AG04450 (cell line): ENCODE results near the gene GDAP2. TPM values are rescaled to one million over a fixed set of nuclear protein-coding genes. Genes with fewer than 3 reads are reported as not detected.

Experiments used
- CTCF ChIA-PET: fragments of 300-600, 350-600 bp; formaldehyde crosslinking; extraction: SDS; loops from one replicate; lab custom pipeline; 2022; ENCODE audit warnings: antibody characterized with exemption, inconsistent platforms; lab: Charles Lee
- POLR2A ChIA-PET: fragments of 350-600 bp; formaldehyde crosslinking; extraction: SDS; loops from one replicate; lab custom pipeline; 2021; ENCODE audit warnings: antibody characterized with exemption, inconsistent platforms; lab: Yijun Ruan, JAX
- DNase-seq: peaks from one replicate; pipeline ENCODE4 v3.0.0-alpha.2; 2011; ENCODE audit warnings: low read depth, low spot score
- H3K27ac ChIP-seq: one replicate; pipeline ENCODE4 v1.5.1; 2012; ENCODE audit warnings: low read depth, low read length, control low read depth
- H3K27me3 ChIP-seq: one replicate; pipeline ENCODE4 v1.6.0; 2012; ENCODE audit warnings: low read length; ENCODE audit not compliant: control insufficient read depth, insufficient read depth
- H3K4me3 ChIP-seq: 2 replicates; pipeline ENCODE4 v1.5.1; 2011; ENCODE audit warnings: mild to moderate bottlenecking, low read depth, low read length, control low read depth
- H3K9me3 ChIP-seq: 2 replicates; pipeline ENCODE4 v1.5.1; 2012; ENCODE audit warnings: low read length; ENCODE audit not compliant: control insufficient read depth, insufficient read depth
- CTCF ChIP-seq: IDR thresholded peaks from 2 replicates; pipeline ENCODE4 v1.5.1; 2011; ENCODE audit warnings: low read depth, low read length, control low read depth, inconsistent platforms
- polyA plus RNA-seq: library from polyadenylated mRNA; depleted of rRNA; stranded (reverse); fragments of >200 nt; gene quantifications from 2 replicates; pipeline ENCODE4 v1.2.3, GENCODE V29; 2011

The GDAP2 gene
- polyA plus RNA-seq, 1 experiment: 25.4 TPM

- no peak for TF ChIP-seq CTCF
- DNase-seq: no peak
- ChIA-PET CTCF (interaction anchor here (0.6 to 8.9 kb wide), 10 partner anchors 12 to 383 kb away, joined by 4 to 134 read pairs (median 16); partner anchors contain the start of gene TENT5C), POLR2A (interaction anchor here (0.6 to 1.3 kb wide), 2 partner anchors 135 to 288 kb away, joined by 3 to 5 read pairs; partner anchors contain the start of gene TENT5C)
- H3K27ac ChIP-seq: no peak overlapping the region
- no peaks in the 10 kb centered on the region for H3K27me3 ChIP-seq
- H3K4me3 ChIP-seq: no peak overlapping the region
- no peaks in the 10 kb centered on the region for H3K9me3 ChIP-seq
Observed at GRCh38 chr1:117894078-117894477, 35.3 kb downstream of the GDAP2 start.

- Histone ChIP-seq H3K9me3 (no peaks in the 10 kb centered on the region), H3K27ac (no peak overlapping the region), H3K4me3 (no peak overlapping the region), H3K27me3 (no peaks in the 10 kb centered on the region)
- no peak for TF ChIP-seq CTCF
- no peak for DNase-seq
- ChIA-PET CTCF (interaction anchor here (0.6 to 8.9 kb wide), 4 partner anchors 74 to 381 kb away, joined by 3 to 134 read pairs (median 108); no protein-coding TSS in a partner anchor), POLR2A (no interaction called here)
Observed at GRCh38 chr1:117892512-117892911, 36.9 kb downstream of the GDAP2 start.

- POLR2A ChIA-PET: no interaction called here
- H3K9me3 ChIP-seq: no peaks in the 10 kb centered on the region
- no peak for TF ChIP-seq CTCF
- no peak overlapping the region for H3K4me3 ChIP-seq
- CTCF ChIA-PET: no interaction called here
- no peaks in the 10 kb centered on the region for H3K27me3 ChIP-seq
- DNase-seq: no peak
- no peak overlapping the region for H3K27ac ChIP-seq
Observed at GRCh38 chr1:117890452-117890851, 39.0 kb downstream of the GDAP2 start.

GRCh38 chr1:117886101-117886795 is 43.2 kb downstream of the GDAP2 start:
- H3K9me3 ChIP-seq: no peaks in the 10 kb centered on the region
- no peaks in the 10 kb centered on the region for H3K27me3 ChIP-seq
- H3K27ac ChIP-seq: no peak overlapping the region
- no peak for TF ChIP-seq CTCF
- DNase-seq: peak; percentile 41
- H3K4me3 ChIP-seq: no peak overlapping the region
- CTCF ChIA-PET: interaction anchor here (1.2 to 1.4 kb wide), 3 partner anchors 9 to 128 kb away, joined by 3 to 6 read pairs (median 3); no protein-coding TSS in a partner anchor
- POLR2A ChIA-PET: no interaction called here

- ChIA-PET POLR2A (interaction anchor here (0.5 kb wide), 1 partner anchor 32 kb away, joined by 3 read pairs; no protein-coding TSS in a partner anchor), CTCF (interaction anchor here (1.0 kb wide), 1 partner anchor 349 kb away, joined by 4 read pairs; no protein-coding TSS in a partner anchor)
- Histone ChIP-seq H3K9me3 (no peaks in the 10 kb centered on the region), H3K27ac (no peak overlapping the region), H3K4me3 (no peak overlapping the region), H3K27me3 (no peaks in the 10 kb centered on the region)
- DNase-seq: no peak
- TF ChIP-seq CTCF: no peak
Observed at GRCh38 chr1:117883616-117884015, 45.8 kb downstream of the GDAP2 start.
